Measurements from ENCODE around the gene MCC.

Gene MCC

DNA sequence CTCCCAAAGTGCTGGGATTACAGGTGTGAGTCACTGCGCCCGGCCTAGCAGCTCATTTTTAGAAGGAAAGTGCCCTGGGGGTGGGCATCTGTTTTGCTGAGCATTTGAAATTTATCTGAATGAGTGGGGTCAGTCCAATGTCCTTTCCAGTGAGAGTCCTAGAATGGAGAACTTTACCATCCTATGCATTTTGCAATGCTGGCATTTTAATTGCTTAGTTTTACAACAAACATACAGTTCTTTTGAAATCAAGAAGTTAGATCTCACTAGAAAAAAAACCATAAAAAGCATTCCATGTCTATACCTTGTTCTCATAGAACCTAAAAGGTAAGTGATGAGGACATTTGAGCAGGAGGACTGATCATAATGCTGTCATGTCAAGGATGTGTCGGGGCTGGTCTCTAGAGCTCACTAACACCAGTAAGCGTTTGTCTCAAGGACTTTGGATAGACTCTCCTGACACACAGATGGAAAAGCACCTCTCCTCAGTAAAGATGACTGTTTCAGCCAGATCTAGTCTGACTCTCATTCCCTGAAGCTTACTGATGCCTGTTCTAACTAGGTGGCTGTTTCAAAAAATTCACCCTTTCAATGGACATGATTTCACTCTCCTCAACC lies 427.7 kb downstream of the MCC start:
- FAIRE-seq: no peak
- TF ChIP-seq, protein P1, sequence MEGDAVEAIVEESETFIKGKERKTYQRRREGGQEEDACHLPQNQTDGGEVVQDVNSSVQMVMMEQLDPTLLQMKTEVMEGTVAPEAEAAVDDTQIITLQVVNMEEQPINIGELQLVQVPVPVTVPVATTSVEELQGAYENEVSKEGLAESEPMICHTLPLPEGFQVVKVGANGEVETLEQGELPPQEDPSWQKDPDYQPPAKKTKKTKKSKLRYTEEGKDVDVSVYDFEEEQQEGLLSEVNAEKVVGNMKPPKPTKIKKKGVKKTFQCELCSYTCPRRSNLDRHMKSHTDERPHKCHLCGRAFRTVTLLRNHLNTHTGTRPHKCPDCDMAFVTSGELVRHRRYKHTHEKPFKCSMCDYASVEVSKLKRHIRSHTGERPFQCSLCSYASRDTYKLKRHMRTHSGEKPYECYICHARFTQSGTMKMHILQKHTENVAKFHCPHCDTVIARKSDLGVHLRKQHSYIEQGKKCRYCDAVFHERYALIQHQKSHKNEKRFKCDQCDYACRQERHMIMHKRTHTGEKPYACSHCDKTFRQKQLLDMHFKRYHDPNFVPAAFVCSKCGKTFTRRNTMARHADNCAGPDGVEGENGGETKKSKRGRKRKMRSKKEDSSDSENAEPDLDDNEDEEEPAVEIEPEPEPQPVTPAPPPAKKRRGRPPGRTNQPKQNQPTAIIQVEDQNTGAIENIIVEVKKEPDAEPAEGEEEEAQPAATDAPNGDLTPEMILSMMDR (IDR thresholded peaks at IDR 0.05; ENCODE audit: insufficient read depth, missing control alignments): no peak

DNA sequence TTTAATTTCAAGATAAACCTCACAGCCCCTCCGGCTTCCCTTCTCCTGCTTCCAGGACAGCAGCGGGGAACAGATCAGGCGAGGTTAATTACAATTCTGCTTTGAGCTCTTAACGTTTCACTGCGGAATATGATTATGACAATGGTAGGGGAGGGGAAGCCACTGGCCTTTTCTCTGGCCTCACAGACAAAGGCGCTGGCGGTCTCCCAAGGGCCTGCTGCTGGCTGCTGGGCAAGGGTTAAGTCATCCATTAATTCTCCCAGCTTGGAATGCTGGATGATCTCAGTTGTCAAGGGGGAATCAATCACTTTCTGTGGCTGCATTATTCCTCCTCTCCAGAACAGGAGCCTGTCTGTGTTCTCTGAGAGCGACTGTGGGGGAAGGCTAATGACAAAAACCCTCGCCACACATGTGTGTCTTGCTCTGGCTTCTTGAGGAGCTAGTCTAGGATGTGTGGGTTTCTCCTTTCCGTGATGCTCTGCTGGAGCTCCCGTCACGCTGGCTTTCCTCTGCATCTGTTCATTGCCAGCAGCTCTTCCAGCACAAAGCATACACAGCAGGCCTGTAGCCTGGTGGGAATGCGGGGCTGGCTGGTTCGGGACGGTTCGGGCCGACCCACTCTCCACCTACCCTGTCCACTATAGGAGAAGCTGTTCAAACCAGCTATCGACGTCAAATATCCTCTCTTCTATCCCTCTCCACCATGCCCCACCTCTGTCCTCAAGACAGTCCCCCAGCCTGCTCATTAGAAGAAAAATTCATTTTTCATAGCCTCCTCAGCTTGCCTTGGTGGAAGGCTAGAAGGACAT lies 428.8 kb downstream of the MCC start:
- DNase-seq (ENCODE audit: insufficient read length, low spot score): no peak
- no peak for FAIRE-seq

More for the DNA sequence above, 427.7 kb downstream of the MCC start:
- no peak for DNase-seq (ENCODE audit: insufficient read length, low spot score)

DNA sequence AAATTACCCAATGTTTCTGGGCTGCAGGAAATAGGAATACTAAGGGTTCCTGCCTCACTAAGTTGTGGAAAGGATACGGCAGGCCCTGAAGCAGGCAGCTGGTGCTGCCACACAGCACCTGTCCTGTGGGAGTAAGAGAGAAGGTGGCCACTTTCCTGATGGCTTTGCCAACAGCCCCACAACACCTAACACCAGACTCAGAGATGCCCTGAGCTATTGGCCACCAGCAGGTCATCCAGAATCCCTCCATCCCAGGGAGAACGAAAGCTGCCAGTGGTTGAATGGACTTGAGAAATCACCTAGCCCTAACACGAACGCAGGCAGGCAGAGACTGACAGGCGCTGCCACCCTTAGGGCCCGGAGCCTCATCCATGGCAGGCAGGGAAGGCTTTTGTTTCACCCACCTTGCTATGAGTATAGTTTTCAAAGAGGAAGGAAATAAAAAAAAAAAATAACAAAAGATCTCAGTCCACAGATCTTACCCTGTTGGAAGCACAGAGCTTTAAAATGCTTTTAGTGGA lies 429.5 kb downstream of the MCC start:
- TF ChIP-seq, protein P1 (IDR thresholded peaks at IDR 0.05; ENCODE audit: insufficient read depth, missing control alignments): no peak
- no peak for DNase-seq (ENCODE audit: insufficient read length, low spot score)
- FAIRE-seq: no peak

More for the DNA sequence above, 428.8 kb downstream of the MCC start:
- TF ChIP-seq, protein P1 (IDR thresholded peaks at IDR 0.05; ENCODE audit: insufficient read depth, missing control alignments): no peak

DNA sequence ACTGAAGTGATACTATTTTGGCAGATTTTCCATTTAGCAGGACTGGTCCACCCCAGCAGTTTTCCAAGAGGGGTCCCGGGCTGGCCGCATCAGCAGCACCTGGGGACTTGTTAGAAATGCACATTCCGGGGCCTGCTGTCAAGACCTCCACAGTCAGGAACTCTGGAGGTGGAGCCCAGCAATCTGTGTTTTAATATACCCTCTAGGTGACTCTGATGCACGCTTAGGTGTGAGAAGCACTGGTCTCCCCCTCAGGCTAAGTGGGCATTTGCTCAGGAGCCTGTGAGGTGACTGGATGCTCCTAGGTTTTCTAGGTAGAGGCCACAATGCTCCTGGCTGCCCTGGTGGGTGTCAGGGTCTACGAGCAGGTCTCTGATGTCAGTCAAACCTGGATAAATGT lies 430.0 kb downstream of the MCC start:
- TF ChIP-seq, protein P1 (IDR thresholded peaks at IDR 0.05; ENCODE audit: insufficient read depth, missing control alignments): no peak
- DNase-seq (ENCODE audit: insufficient read length, low spot score) (no peak), FAIRE-seq (no peak)

DNA sequence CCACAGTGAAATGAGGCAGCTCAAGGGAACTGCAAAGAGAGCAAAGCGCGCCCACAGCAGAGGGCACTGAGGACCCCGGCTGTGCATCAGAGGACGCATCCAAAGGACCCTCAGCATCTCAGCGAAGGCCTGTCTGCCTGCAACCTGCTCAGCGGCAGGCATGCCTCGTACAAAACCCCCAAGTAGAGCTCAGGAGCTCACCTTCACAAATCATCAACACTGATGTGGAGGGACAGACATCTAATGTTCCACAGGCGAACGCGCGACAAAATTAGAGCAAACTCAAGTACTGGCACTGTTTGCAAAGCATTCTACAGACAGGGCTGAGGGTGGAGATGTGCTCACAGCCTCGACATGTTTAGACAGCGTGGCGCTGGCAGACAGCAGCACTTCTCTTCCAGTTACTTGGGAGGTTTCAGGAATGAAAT lies 430.7 kb downstream of the MCC start:
- TF ChIP-seq, protein P1 (IDR thresholded peaks at IDR 0.05; ENCODE audit: insufficient read depth, missing control alignments): no peak
- no peak for FAIRE-seq
- DNase-seq (ENCODE audit: insufficient read length, low spot score): no peak

DNA sequence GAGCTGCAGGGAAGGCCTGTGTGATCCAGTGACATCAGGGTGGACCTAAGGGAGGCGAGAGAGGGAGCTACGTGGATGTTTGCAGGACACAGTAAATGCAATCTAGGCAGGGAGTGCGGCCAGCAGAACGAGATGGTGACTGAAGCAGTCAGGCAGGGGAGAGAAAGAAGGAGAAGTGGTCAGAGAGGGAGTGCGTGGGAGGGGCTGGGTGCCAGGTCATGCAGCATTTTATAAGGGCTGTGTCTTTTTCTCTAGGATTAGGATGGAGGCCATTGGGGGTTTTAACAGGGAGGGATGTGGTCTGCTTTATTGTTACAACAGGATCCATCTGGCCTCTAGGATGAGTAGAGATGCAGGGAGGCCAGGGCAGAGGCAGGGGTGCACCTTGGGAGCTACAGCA lies 431.3 kb downstream of the MCC start:
- FAIRE-seq (no peak), DNase-seq (ENCODE audit: insufficient read length, low spot score) (no peak)
- TF ChIP-seq, protein P1 (IDR thresholded peaks at IDR 0.05; ENCODE audit: insufficient read depth, missing control alignments): no peak

DNA sequence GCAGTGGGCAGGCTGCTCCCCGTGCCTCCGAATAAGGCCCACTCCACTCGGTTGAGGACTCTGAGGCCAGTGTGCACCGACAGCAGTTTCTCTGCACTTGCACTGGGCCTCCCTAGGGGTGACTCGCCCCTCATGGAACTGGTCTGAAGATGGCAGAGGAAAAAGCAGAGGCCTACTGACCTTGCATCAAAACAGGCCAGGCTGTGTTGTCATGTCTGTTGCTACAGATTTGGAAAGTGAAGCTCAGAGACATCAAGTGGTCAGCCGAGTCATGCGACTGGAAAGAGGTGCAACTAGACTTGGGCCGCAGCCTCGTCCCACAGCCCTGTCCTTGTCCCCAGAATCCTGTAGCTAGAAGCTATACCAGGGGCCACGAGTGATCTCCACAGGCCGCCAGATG lies 433.4 kb downstream of the MCC start:
- no peak for FAIRE-seq
- no peak for DNase-seq (ENCODE audit: insufficient read length, low spot score)
- TF ChIP-seq, protein P1 (IDR thresholded peaks at IDR 0.05; ENCODE audit: insufficient read depth, missing control alignments): no peak
